Vagina (tissue), 2 donors: ENCODE results near the gene PLEKHA6.

Source experiments
- POLR2A ChIP-seq, 2 donors: fragments of 450-650 bp; IDR thresholded peaks; one replicate each; pipeline ENCODE4 v1.6.1; 2017; ENCODE audit warnings: antibody characterized with exemption in 2 of 2, mild to moderate bottlenecking in 2 of 2, moderate library complexity in 2 of 2
- POLR2AphosphoS5 ChIP-seq, 2 donors: sonication (generic); formaldehyde crosslinking; IDR thresholded peaks; one replicate each; pipeline ENCODE4 v1.9.0; 2017; ENCODE audit warnings: antibody characterized with exemption in 2 of 2, mild to moderate bottlenecking in 2 of 2, low read depth in 1 of 2; ENCODE audit not compliant: insufficient read depth in 1 of 2
- TF ChIP-seq, protein P1 (sequence below), 3 experiments: fragments of 450-650 bp in 2 of 3; fragments of 200-600 bp in 1 of 3; sonication (generic) in 1 of 3; IDR thresholded peaks; one replicate each; pipeline ENCODE4 v1.5.1; 2017 to 2019; ENCODE audit warnings: antibody characterized with exemption in 3 of 3, mild to moderate bottlenecking in 2 of 3, moderate library complexity in 2 of 3

- TF ChIP-seq, protein P1, sequence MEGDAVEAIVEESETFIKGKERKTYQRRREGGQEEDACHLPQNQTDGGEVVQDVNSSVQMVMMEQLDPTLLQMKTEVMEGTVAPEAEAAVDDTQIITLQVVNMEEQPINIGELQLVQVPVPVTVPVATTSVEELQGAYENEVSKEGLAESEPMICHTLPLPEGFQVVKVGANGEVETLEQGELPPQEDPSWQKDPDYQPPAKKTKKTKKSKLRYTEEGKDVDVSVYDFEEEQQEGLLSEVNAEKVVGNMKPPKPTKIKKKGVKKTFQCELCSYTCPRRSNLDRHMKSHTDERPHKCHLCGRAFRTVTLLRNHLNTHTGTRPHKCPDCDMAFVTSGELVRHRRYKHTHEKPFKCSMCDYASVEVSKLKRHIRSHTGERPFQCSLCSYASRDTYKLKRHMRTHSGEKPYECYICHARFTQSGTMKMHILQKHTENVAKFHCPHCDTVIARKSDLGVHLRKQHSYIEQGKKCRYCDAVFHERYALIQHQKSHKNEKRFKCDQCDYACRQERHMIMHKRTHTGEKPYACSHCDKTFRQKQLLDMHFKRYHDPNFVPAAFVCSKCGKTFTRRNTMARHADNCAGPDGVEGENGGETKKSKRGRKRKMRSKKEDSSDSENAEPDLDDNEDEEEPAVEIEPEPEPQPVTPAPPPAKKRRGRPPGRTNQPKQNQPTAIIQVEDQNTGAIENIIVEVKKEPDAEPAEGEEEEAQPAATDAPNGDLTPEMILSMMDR (IDR thresholded peaks at IDR 0.05), result no peak
- TF ChIP-seq POLR2AphosphoS5 (IDR thresholded peaks at IDR 0.05; ENCODE audit: insufficient read depth in 1 of 2, low read depth in 1 of 2), result no peak
- no peak for TF ChIP-seq POLR2A (IDR thresholded peaks at IDR 0.05)
These were observed 36.4 kb upstream of the PLEKHA6 start for GRCh38 chr1:204396015-204396583.
